GM18858 (cell line): ENCODE results near the gene SRSF12.
"Not testable (repeated sequence)": the region's sequence is repeated elsewhere in the genome, so short reads cannot be mapped to it uniquely, and the experiment has no call there.

Experiments
- ATAC-seq: cut with Tn5 transposase; IDR thresholded peaks from one replicate; pipeline ENCODE4 v1.9.1; 2021; ENCODE audit not compliant: unreplicated experiment

The SRSF12 gene

GRCh38 chr6:89131599-89131998 is 13.7 kb upstream of the SRSF12 start:
- ATAC-seq: no peak

- not testable (repeated sequence) for ATAC-seq
Measured at GRCh38 chr6:89128256-89128671, 10.4 kb upstream of the SRSF12 start.

- ATAC-seq: no peak
Measured at GRCh38 chr6:89122625-89123024, 4.8 kb upstream of the SRSF12 start.

- no peak for ATAC-seq
Measured at GRCh38 chr6:89121934-89122333, 4.1 kb upstream of the SRSF12 start.

DNA sequence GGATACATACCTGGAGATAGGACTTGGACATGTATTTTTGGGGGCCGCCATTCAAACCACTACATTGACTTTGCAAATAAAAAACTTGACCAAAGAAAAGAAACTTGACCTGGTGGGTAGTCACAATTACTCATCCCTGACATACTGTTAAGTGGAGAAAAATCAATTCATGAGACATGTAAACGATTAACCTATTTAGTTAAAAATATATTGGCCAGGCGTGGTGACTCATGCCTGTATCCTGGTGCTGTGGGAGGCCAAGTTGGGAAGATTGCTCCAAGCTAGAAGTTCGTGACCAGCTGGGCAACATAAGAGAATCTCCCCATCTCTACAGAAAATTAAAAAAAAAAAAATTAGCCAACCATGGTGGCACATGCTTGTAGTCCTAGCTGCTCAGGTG is 2.5 kb upstream of the SRSF12 start:
- no peak for ATAC-seq

DNA sequence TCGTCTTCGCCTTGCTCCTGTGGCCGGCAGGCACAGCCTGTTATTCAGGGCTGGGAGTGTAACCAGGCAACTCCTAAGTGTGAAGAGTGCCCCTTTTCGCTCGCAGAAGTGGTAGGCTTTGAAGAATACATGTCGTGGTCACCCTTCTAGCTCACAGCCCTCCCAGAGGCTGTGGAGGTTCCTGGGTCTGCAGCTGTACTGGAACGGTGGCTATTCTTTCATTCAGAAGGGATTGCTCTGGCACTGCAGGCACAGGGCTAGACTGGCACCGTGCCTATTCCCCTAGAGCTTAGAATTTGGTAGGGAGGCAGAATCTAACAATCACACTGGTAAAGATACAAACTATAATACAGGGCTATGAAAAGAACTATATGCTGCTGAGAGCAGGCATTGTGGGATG is 1.1 kb upstream of the SRSF12 start:
- ATAC-seq: no peak

- ATAC-seq: no peak
Measured at GRCh38 chr6:89116702-89117101, 1.2 kb downstream of the SRSF12 start.

GRCh38 chr6:89111933-89112332 is 5.9 kb downstream of the SRSF12 start:
- no peak for ATAC-seq

- ATAC-seq: no peak
Measured at GRCh38 chr6:89110284-89110683, 7.6 kb downstream of the SRSF12 start.

- ATAC-seq: no peak
Measured at GRCh38 chr6:89100114-89100513, 17.8 kb downstream of the SRSF12 start.

GRCh38 chr6:89098461-89098860 is 19.4 kb downstream of the SRSF12 start:
- ATAC-seq: peak; percentile 44

GRCh38 chr6:89087881-89088280 is 30.0 kb downstream of the SRSF12 start:
- ATAC-seq: no peak

DNA sequence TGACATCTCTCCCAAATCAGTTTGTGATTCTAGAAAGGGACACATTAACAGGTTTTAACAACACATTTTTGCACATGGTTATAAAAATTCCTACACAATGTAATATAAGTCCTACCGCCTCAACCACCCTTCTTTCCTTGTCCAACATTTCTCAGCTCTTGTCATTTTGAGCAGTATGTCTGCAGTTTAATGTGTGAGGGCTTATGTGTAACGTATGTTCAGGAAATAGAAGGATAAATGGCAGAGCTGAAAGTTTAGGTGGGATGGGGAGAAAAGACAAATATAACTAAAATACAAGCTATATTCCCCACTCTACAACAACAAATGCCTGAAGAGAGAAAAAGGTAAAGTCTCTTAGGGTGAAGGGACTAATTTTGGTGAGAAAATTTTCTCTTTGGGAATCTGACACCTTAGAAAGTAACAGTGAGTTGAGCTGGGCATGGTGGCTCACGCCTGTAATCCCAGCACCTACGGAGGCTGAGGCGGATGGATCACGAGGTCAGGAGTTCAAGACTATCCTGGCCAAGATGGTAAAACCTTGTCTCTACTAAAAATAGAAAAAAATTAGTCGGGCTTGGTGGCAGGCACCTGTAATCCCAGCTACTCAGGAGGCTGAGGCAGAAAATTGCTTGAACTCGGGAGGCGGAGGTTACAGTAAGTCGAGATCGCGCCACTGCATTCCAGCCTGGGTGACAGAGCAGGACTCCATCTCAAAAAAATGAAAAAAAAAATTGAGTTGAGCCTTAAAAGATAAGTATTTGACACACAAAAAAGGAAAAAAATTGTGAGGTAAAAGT is 32.3 kb downstream of the SRSF12 start:
- ATAC-seq: no peak

DNA sequence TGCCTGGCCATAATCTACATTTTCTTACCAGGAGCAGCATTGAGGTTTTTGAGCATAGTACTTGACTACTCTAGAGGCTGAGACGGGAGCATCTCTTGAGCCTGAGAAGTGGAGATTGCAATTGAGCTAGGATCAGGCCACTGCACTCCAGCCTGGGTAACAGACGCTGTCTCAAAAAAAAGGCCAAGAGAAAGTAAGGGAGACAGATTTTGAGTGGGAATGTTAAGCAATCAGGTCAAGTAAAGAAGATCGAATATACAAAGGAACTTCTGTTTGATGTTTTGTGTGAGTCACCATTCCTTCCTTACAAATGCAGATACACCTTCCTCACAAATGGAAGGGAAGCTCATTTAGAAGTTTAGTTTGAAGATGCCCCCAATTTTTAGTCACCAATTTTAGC is 32.9 kb downstream of the SRSF12 start:
- no peak for ATAC-seq

DNA sequence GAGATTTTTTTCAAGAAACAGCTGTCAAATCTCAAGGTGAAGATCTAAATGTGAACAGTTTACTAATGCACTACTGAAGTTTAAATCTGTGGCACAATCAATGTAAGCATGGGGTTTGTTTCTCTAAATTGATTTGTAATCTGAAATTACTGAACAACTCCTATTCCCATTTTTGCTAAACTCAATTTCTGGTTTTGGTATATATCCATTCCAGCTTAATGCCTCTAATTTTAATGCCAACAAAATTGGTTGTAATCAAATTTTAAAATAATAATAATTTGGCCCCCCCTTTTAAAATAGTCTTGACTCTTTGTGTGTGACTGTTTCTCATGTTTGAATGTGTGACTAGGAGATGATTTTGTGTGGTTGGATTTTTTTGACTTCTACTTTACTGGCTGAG is 33.3 kb downstream of the SRSF12 start:
- no peak for ATAC-seq

GRCh38 chr6:89082486-89082891 is 35.4 kb downstream of the SRSF12 start:
- ATAC-seq: no peak

GRCh38 chr6:89081423-89082322 is 36.2 kb downstream of the SRSF12 start:
- peak; percentile 35 for ATAC-seq

- ATAC-seq: no peak
Measured at GRCh38 chr6:89081129-89081422, 36.8 kb downstream of the SRSF12 start.

DNA sequence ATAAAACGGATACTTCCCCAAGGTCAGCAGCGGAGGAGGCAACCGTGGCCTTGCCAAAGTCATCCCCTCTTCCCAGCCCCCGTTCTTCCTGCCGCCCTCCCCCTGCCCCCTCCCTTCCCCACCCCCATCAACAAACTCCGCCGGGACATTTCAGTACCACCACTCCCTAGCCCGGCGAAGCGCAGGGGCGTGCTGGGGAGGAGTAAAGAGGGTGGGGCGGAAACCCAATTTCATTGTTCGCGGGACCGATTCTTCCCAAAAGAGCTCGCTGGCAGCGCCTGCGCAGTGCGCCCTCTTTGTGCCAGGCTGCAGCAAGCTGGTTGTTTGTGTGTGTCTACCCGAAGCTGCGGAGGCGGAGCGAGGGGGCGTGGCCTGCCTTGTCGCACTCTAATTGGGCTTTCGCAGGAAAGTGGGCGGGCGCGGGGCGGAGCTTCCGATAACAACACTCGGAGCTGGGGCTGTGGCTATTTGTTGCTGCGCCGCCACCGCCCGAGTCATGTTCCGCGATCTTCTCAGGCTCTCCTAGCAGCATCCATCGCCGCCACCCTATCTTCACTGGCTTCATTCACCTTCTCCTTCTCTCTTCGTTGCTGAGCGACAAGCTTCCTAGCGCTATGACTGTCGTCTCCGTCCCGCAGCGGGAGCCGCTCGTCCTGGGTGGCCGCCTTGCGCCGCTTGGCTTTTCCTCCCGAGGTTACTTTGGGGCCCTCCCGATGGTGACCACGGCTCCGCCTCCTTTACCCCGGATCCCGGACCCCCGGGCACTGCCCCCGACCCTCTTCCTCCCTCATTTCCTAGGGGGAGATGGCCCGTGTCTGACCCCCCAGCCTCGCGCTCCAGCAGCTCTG is 37.4 kb downstream of the SRSF12 start, which contains the start of gene PNRC1:
Gene PNRC1 (plus strand): TSS at position 471 of the 848 bp plus-strand sequence. CDS start 144 bp downstream, at position 615.
- peak; percentile 64 for ATAC-seq

GRCh38 chr6:89079511-89080234 is 38.2 kb downstream of the SRSF12 start:
- no peak for ATAC-seq

DNA sequence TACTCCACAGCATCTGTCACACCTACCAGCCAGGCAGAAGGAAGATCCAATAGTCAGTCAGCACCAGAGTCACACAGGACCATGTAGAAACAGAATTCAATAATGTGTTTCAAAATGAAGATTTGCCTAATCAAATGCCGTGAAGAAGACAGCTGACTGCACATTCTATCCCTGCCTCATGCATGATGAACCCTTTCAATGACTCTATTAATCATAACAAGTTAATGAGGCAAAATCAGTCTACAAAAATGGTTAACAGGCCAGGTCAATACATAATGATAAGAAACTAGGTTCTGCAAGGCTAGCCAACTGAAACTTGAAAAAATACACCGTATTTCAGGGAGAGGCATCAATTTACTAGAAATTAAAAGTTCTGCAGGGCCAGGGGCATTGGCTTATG is 44.0 kb downstream of the SRSF12 start:
- ATAC-seq: no peak
